ENCODE data around the gene TSBP1. TPM values are rescaled to one million over a fixed set of nuclear protein-coding genes. Genes with fewer than 3 reads are reported as not detected.

TSBP1 gene
- total RNA-seq, 6 donors from 2014 or later: not detected

DNA sequence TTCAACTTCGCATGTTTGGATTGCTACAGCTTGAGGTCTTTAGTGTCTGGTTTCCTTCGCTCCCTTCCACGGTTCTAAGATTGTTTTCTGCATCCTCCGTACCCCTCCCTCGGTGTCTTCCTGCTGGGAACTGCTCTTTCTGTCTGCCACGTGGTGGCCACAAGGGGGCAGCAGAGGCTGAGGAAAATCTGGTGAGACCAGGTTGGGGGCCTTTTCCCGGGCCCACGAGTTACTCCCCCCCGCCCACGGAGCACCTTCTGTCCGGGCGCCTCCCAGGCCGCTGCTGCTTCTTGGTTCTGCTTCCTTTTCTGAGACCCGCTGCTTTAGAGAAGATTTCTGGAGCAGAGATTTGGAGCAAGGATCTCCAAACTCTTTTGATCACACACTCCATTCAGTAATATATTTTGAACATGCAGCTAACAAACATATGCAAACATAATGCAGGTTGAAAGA lies 126.7 kb downstream of the TSBP1 start:
- peak overlapping the region in 2 of 4 donors; percentile 18 to 37 for H3K4me3 ChIP-seq
- H3K27me3 ChIP-seq: no peaks in the 10 kb centered on the region
- peaks cover 0 to 6% (median 0%) of the 10 kb centered on the region in 4 donors for H3K9me3 ChIP-seq
- no peaks in the 10 kb centered on the region for H3K36me3 ChIP-seq
- peak overlapping the region; percentile 65 to 85 (median 69) for H3K27ac ChIP-seq
- DNase-seq (peak; percentile 71 to 80), ATAC-seq (ENCODE audit: low FRiP score in 2 of 2) (peak; percentile 88 to 96)
- no peak for TF ChIP-seq POLR2A (IDR thresholded peaks at IDR 0.05)
- TF ChIP-seq EP300 (IDR thresholded peaks at IDR 0.05): no peak
- peak in 1 of 2 donors; percentile 33 for TF ChIP-seq POLR2AphosphoS5 (IDR thresholded peaks at IDR 0.05)
- TF ChIP-seq, protein P1, sequence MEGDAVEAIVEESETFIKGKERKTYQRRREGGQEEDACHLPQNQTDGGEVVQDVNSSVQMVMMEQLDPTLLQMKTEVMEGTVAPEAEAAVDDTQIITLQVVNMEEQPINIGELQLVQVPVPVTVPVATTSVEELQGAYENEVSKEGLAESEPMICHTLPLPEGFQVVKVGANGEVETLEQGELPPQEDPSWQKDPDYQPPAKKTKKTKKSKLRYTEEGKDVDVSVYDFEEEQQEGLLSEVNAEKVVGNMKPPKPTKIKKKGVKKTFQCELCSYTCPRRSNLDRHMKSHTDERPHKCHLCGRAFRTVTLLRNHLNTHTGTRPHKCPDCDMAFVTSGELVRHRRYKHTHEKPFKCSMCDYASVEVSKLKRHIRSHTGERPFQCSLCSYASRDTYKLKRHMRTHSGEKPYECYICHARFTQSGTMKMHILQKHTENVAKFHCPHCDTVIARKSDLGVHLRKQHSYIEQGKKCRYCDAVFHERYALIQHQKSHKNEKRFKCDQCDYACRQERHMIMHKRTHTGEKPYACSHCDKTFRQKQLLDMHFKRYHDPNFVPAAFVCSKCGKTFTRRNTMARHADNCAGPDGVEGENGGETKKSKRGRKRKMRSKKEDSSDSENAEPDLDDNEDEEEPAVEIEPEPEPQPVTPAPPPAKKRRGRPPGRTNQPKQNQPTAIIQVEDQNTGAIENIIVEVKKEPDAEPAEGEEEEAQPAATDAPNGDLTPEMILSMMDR (IDR thresholded peaks at IDR 0.05): peak; percentile 83 to 93 (median 91)
- H3K4me1 ChIP-seq: peaks cover 8 to 18% (median 14%) of the 10 kb centered on the region in 4 donors
- 0% methylated on average over 14 of the region's 14 CpGs for WGBS, 2 donors

DNA sequence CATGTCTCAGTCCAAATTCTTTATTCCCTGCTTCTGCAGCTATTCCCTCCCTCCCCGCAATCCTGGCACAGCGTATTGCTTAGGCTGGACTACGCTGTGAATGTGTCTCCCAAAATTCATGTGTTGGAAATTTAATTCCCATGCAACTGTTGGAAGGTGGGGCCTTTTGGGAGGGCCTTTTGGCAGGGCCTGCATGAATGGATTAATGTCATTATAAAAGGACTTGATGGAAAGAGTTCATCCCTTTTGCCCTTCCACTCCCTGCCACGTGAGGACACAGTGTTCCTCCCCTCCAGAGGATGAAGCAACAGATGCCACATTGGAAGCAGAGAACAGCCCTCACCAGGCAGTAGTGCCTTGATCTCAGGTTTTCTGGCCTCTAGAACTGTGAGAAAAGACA lies 127.4 kb downstream of the TSBP1 start:
- WGBS, 2 donors: 77 to 82% methylated on average over 4 of the region's 4 CpGs
- Histone ChIP-seq H3K27me3 (no peaks in the 10 kb centered on the region), H3K4me1 (peaks cover 8 to 18% (median 14%) of the 10 kb centered on the region in 4 donors), H3K9me3 (peaks cover 0 to 3% (median 0%) of the 10 kb centered on the region in 4 donors), H3K36me3 (no peaks in the 10 kb centered on the region), H3K4me3 (peak overlapping the region in 2 of 4 donors; percentile 18 to 37), H3K27ac (peak overlapping the region; percentile 65 to 85 (median 69))
- DNase-seq (no peak), ATAC-seq (ENCODE audit: low FRiP score in 2 of 2) (peak; percentile 39 to 70)
- TF ChIP-seq, protein P1 (IDR thresholded peaks at IDR 0.05): no peak
- TF ChIP-seq EP300 (IDR thresholded peaks at IDR 0.05): peak in 2 of 4 donors; percentile 20 to 28
- peak; percentile 50 to 75 for TF ChIP-seq POLR2AphosphoS5 (IDR thresholded peaks at IDR 0.05)
- TF ChIP-seq POLR2A (IDR thresholded peaks at IDR 0.05): no peak

Small RNA genes within 50 kb of the gene (small RNA-seq; reads per million reads assigned to genes)
- gene RNU6-603P: 0 reads per million in 4 donors

Other genes starting within 250 kb of the TSBP1 start
- gene ATF6B, start 243.7 kb downstream of the TSBP1 start, total RNA-seq: 100 to 1,000 TPM in 3 of 6 donors, 10 to 100 TPM in 3; 35.3 to 230 (median 95.8) TPM
- gene FKBPL, start 241.6 kb downstream of the TSBP1 start, total RNA-seq: 1 to 10 TPM in 5 of 6 donors, not detected in 1; 1.4 to 5.6 (median 4.6) TPM
- gene PRRT1, start 220.0 kb downstream of the TSBP1 start, total RNA-seq: 1 to 10 TPM in 2 of 6 donors, under 1 TPM in 3, not detected in 1; 0.69 to 6.3 (median 0.98) TPM
- 10 to 100 TPM in 5 of 6 donors, 1 to 10 TPM in 1; 7.0 to 64.8 (median 16.8) TPM for gene PPT2, start 217.8 kb downstream of the TSBP1 start, total RNA-seq
- 10 to 100 TPM in 2 of 6 donors, 1 to 10 TPM in 4; 6.1 to 37.7 (median 9.6) TPM for gene EGFL8, start 207.3 kb downstream of the TSBP1 start, total RNA-seq
- 10 to 100 TPM; 25.9 to 54.5 (median 32.6) TPM for gene AGPAT1, start 195.8 kb downstream of the TSBP1 start, total RNA-seq
- 10 to 100 TPM; 23.0 to 73.6 (median 59.1) TPM for gene RNF5, start 193.5 kb downstream of the TSBP1 start, total RNA-seq
- 1,000 to 10,000 TPM in 5 of 6 donors, 100 to 1,000 TPM in 1; 543 to 2,806 (median 1,294) TPM for gene AGER, start 187.7 kb downstream of the TSBP1 start, total RNA-seq
- gene PBX2, start 181.7 kb downstream of the TSBP1 start, total RNA-seq: 100 to 1,000 TPM in 1 of 6 donors, 10 to 100 TPM in 5; 78.6 to 147 (median 93.4) TPM
- gene GPSM3, start 179.3 kb downstream of the TSBP1 start, total RNA-seq: 10 to 100 TPM; 18.9 to 80.4 (median 30.6) TPM
- gene NOTCH4, start 147.8 kb downstream of the TSBP1 start, total RNA-seq: 100 to 1,000 TPM in 2 of 6 donors, 10 to 100 TPM in 4; 27.0 to 139 (median 65.1) TPM
- not detected for gene BTNL2, start 35.3 kb upstream of the TSBP1 start, total RNA-seq
- gene HLA-DRA, start 68.0 kb upstream of the TSBP1 start, total RNA-seq: 1,000 to 10,000 TPM in 3 of 6 donors, 100 to 1,000 TPM in 3; 202 to 2,231 (median 1,304) TPM
- 100 to 1,000 TPM in 3 of 6 donors, 10 to 100 TPM in 2, 1 to 10 TPM in 1; 7.3 to 329 (median 143) TPM for gene HLA-DRB5, start 158.4 kb upstream of the TSBP1 start, total RNA-seq
- gene HLA-DRB1, start 217.9 kb upstream of the TSBP1 start, total RNA-seq: 1,000 to 10,000 TPM in 1 of 6 donors, 100 to 1,000 TPM in 5; 133 to 1,304 (median 370) TPM